ENCODE measurements around the gene TRUB2.
"Not testable (repeated sequence)": the region's sequence is repeated elsewhere in the genome, so short reads cannot be mapped to it uniquely, and the experiment has no call there.

The TRUB2 gene

DNA sequence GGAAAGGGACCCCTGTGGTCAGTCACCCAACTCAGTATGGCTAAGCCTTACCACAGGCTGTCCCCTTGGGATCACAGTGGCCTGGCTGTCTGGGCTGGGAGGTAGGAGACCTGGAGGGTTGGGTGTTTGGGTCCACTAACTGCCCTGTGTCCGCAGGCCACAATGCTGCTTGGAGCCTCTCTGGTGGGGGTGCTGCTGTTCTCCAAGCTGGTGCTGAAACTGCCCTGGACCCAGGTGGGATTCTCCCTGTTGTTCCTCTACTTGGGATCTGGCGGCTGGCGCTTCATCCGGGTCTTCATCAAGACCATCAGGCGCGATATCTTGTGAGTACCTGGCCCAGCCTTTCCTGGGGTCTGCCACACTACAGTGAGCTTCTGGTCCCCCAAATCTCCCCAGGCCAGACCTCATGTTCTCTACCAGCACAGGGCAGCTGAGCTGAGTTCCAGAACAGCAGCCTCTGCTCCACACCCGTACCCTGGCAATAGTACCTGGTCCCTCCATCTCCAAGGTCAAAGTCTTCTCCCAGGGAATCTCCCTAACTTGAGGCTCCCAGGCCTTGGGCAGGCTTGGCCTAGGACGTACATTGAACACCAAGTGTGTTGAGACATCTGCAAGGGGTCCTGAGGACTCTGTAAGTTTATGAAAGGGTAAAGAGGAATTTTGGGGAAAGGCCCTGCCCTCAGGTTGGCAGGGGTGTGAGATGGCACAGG, 20.9 kb upstream of the TRUB2 start:
- H3K4me3 ChIP-seq = no peak overlapping the region
- peaks cover 10% of the 10 kb centered on the region for H3K4me1 ChIP-seq
- H3K27ac ChIP-seq = no peak overlapping the region
- H3K9ac ChIP-seq = no peak overlapping the region
- peaks cover 62% of the 10 kb centered on the region for H3K36me3 ChIP-seq
- no peak for TF ChIP-seq Cebpa-rat (IDR thresholded peaks at IDR 0.05)
- H4K20me1 ChIP-seq = no peaks in the 10 kb centered on the region
- H3K9me3 ChIP-seq = no peaks in the 10 kb centered on the region
- H3K4me2 ChIP-seq = no peak overlapping the region
- no peaks in the 10 kb centered on the region for H3K27me3 ChIP-seq

DNA sequence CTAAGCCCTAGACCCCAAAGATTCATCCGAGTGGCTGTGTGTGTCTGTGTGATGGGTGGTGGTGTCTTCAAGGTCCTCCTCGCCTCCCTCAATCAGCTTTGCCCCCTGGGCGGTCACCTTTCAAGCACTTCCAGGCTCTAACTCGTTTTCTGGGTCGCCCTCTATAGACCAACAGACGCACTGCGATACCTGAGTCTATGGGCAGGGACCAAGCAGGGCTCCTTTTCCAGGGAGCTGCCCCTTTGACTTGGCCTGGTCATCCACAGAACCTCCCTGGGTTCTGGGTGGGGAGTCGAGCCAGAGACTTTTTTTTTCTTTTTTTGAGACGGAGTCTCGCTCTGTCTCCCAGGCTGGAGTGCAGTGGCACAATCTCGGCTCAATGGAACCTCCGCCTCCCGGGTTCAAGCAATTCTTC, 19.2 kb upstream of the TRUB2 start:
- H3K9me3 ChIP-seq = no peaks in the 10 kb centered on the region
- peaks cover 45% of the 10 kb centered on the region for H3K36me3 ChIP-seq
- peaks cover 10% of the 10 kb centered on the region for H3K4me1 ChIP-seq
- peak overlapping the region; percentile 57; the same call in 1 of the 2 replicates for H3K27ac ChIP-seq
- peak overlapping the region; percentile 93 for H3K4me2 ChIP-seq
- H3K27me3 ChIP-seq = no peaks in the 10 kb centered on the region
- no peaks in the 10 kb centered on the region for H4K20me1 ChIP-seq
- H3K4me3 ChIP-seq = peak overlapping the region; percentile 75
- peak overlapping the region; percentile 80; the same call in 1 of the 2 replicates for H3K9ac ChIP-seq
- no peak for TF ChIP-seq Cebpa-rat (IDR thresholded peaks at IDR 0.05)

DNA sequence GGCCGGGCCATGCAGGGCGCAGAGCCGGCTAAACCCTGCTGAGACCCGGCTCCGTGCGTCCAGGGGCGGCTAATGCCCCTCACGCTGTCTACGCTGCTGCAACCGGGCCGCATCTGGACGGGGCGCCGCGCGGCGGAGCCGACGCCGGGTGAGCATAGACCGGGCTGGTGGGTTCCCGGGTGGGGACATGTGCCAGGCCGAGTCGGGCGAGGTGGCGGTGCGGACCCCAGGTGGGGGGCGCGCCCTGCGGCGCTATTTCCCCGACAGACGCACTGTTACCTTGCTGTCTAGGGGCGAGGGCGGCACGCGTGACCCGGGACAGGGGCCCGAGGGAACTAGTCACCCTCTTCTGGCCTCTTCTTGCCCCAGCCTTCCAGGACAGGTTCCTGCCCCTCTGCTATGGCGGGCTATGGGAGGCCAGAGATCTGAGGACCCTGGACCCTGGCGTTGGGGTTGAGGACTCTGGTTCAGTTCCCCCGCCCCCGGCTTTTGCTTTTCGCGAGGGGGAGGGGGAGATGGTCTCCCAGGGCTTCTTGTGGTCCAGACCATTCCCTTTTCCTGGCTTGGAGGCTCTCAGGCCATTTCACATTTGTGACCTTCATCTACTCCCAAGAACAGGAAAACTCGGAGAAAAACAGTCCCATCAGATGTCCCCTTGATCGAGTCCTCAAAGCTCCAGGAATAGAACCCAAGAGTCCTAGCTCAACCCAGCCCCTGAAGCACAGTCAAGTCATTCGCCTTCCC, 18.6 kb upstream of the TRUB2 start:
- H3K4me3 ChIP-seq = peak overlapping the region; percentile 75
- H3K27me3 ChIP-seq = no peaks in the 10 kb centered on the region
- TF ChIP-seq Cebpa-rat (IDR thresholded peaks at IDR 0.05) = no peak
- no peaks in the 10 kb centered on the region for H3K9me3 ChIP-seq
- no peaks in the 10 kb centered on the region for H4K20me1 ChIP-seq
- H3K4me2 ChIP-seq = peak overlapping the region; percentile 93
- H3K36me3 ChIP-seq = peaks cover 39% of the 10 kb centered on the region
- peak overlapping the region; percentile 57; the same call in 1 of the 2 replicates for H3K27ac ChIP-seq
- H3K4me1 ChIP-seq = peaks cover 10% of the 10 kb centered on the region
- H3K9ac ChIP-seq = peak overlapping the region; percentile 80

DNA sequence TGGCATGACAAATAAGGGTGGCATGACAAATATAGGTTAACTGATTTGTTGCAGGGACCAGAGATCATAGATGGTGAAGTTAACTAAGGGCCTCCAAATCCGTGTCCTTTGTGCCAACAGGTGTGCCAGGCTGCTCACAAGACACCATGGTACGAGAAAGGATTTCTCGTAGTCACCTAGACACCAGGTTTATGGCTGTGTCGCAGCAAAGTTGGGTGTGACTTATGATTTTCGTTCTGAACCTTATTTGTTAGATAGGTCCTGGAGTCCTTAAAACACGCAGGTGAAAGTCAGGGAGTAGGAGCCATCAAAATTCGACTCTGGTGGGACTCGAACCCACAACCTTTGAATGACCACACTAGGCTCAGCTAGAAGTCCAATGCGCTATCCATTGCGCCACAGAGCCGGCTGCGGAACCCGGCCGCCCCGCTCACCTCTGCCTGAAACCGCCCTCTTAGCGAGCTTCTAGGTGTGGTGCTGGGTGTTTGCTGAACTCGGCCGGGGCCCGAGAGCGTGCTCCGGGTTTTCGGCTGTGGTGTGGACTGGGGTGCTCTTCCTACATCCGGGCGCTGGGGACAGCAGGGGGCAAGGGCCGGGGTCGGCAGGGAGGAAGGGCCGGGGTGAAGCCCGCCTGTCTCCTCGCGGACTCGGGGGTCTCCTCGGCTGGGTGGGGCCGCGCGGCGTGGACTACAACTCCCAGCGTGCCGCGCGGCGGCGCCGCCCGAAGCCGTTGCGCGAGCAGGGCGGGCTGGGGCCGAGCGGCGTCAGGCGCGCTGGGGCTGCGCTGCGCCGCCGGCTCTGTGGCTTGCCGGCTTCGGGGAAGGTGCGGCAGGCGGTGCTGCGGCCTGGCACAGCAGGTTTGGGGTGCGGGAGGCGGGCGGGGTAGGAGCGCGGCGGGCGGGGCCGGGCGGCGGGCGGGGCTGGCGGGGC, 17.8 kb upstream of the TRUB2 start, which contains the start of gene SLC27A4:
SLC27A4 (plus strand) TSS at position 767 of the 930 bp plus-strand sequence. CDS start 2,606 bp downstream, outside the sequence.
- H3K4me2 ChIP-seq = peak within 1 kb of the TSS; percentile 93
- no peaks in the 10 kb centered on the region for H3K9me3 ChIP-seq
- peaks cover 31% of the 10 kb centered on the region for H3K36me3 ChIP-seq
- no peaks in the 10 kb centered on the region for H3K27me3 ChIP-seq
- no peak for TF ChIP-seq Cebpa-rat (IDR thresholded peaks at IDR 0.05)
- no peaks in the 10 kb centered on the region for H4K20me1 ChIP-seq
- H3K4me3 ChIP-seq = peak within 1 kb of the TSS; percentile 75
- peak within 1 kb of the TSS; percentile 80 for H3K9ac ChIP-seq
- H3K27ac ChIP-seq = peak within 1 kb of the TSS; percentile 57; the same call in 1 of the 2 replicates
- peaks cover 10% of the 10 kb centered on the region for H3K4me1 ChIP-seq

DNA sequence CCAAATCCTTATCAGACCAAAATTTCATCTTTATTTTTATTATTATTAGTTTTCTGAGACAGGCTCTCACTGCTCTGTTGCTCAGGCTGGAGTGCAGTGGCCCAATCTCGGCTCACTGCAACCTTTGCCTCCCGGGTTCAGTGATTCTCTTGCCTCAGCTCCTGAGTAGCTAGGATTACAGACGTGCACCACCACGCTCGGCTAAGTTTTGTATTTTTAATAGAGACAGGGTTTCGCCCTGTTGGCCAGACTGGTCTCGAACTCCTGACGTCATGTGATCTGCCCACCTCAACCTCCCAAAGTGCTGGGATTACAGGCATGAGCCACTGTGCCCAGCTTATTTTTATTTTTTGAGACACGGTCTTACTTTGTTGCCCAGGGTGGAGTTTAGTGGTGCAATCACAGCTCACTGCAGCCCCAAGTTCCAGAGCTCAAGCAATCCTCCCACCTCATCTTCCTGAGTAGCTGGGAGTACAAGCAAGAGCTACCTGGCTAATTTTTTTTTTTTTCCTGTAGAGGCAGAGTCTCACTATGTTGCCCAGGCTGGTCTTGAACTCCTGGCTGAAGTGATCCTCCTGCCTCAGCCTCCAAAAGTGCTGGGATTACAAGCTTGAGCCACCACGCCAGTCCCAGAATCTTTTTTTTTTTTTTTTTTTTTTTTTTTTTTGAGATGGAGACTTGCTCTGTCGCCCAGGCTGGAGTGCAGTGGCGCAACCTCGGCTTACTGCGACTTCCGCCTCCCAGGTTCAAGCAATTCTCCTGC, 16.8 kb upstream of the TRUB2 start:
- Histone ChIP-seq H3K36me3 (peaks cover 21% of the 10 kb centered on the region), H3K4me1 (peaks cover 12% of the 10 kb centered on the region)
- H3K27me3 ChIP-seq, H3K4me2 ChIP-seq, H3K9ac ChIP-seq, H4K20me1 ChIP-seq, H3K4me3 ChIP-seq, H3K27ac ChIP-seq, H3K9me3 ChIP-seq: not testable (repeated sequence)

DNA sequence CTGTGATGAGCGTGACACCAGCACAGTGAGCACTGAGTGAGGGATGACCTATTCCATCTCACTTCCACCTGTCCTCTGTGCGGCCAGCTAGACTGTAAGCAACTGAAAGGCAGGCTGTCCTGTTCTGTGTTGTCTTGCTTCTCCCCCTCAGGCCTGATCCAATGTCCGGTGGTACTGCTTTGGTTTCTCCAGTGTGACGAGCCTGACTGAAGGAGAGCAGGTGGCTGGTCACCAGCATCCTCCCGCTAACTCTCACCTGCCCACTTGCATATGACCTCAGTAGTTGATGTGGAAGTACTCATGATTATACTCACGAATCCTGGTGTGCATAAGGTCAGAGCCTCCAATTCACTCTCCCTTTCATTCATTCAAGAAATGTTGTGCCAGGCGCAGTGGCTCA, 15.7 kb upstream of the TRUB2 start:
- peaks cover 10% of the 10 kb centered on the region for H3K36me3 ChIP-seq
- TF ChIP-seq Cebpa-rat (IDR thresholded peaks at IDR 0.05) = no peak
- H3K9ac ChIP-seq = no peak overlapping the region
- no peaks in the 10 kb centered on the region for H4K20me1 ChIP-seq
- H3K27ac ChIP-seq = no peak overlapping the region
- H3K4me2 ChIP-seq = no peak overlapping the region
- peaks cover 23% of the 10 kb centered on the region for H3K4me1 ChIP-seq
- H3K9me3 ChIP-seq = no peaks in the 10 kb centered on the region
- H3K27me3 ChIP-seq = no peaks in the 10 kb centered on the region
- H3K4me3 ChIP-seq = no peak overlapping the region

DNA sequence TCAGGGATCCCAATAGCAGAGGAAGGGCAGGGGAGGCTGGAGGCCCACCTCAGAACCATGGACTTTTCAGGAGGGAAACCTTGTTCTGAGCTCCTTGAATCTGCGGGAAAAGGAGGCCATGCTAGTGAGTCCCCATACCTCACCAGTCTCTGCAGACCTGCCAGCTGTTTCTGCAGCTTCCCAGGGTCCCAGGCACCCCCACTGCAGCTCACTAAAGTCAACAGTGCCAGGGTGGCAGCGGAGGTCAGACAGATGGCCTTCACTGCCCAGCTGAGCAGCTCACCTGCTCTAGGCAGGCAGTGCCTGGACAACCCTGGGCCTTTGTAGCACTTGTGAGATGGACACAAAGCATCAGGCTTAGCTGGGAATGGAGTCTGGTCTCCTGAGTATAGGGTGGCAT, 13.7 kb upstream of the TRUB2 start:
- Histone ChIP-seq H3K4me2 (no peak overlapping the region), H3K4me3 (no peak overlapping the region), H3K4me1 (peaks cover 32% of the 10 kb centered on the region), H3K9ac (no peak overlapping the region), H3K27me3 (no peaks in the 10 kb centered on the region), H3K36me3 (no peaks in the 10 kb centered on the region), H4K20me1 (no peaks in the 10 kb centered on the region), H3K9me3 (no peaks in the 10 kb centered on the region), H3K27ac (no peak overlapping the region)
- TF ChIP-seq Cebpa-rat (IDR thresholded peaks at IDR 0.05) = no peak

DNA sequence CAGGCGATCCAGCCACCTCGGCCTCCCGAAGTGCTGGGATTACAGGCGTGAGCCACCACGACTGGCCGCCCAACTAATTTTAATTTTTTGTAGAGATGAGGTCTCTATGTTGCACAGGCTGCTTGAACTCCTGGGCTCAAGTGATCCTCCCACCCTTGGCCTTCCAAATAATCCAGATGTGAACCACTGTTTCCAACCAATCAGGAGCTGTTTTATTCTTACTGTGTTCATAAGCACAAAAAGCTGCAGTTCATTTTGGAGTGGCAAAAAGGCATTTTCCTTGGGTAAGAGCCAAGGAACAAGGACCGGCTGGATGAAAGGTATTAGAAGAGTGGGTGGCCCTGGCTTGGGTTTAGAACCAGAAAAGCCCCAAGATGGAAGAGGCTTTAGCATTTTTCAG, 12.9 kb upstream of the TRUB2 start:
- no peaks in the 10 kb centered on the region for H3K36me3 ChIP-seq
- H3K4me2 ChIP-seq = no peak overlapping the region
- H3K27ac ChIP-seq = no peak overlapping the region
- TF ChIP-seq Cebpa-rat (IDR thresholded peaks at IDR 0.05) = no peak
- H3K9ac ChIP-seq = no peak overlapping the region
- H3K4me1 ChIP-seq = peaks cover 30% of the 10 kb centered on the region
- no peaks in the 10 kb centered on the region for H3K27me3 ChIP-seq
- no peaks in the 10 kb centered on the region for H3K9me3 ChIP-seq
- H3K4me3 ChIP-seq = no peak overlapping the region
- no peaks in the 10 kb centered on the region for H4K20me1 ChIP-seq

DNA sequence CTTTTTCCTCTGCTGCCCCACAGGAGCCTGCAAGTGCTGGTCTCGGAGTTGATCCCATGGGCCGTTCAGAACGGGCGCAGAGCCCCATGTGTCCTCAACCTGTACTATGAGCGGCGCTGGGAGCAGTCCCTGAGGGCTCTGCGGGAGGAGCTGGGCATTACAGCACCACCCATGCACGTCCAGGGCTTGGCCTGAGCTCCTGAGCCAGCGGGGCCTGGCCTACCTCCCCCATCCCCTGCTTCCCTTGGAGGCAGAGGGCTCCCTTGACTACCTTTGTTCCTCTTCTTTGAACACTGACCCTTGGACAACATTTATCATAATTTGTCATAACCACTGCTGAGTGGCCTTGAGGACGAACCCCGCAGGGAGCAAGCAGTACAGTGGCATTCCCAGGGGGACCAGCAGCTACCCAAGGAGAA, 11.2 kb upstream of the TRUB2 start:
- Histone ChIP-seq H3K4me1 (peaks cover 36% of the 10 kb centered on the region), H4K20me1 (no peaks in the 10 kb centered on the region), H3K27me3 (no peaks in the 10 kb centered on the region), H3K27ac (peak overlapping the region; percentile 67), H3K36me3 (peaks cover 14% of the 10 kb centered on the region; the same call in 1 of the 2 replicates), H3K9ac (peak overlapping the region; percentile 58), H3K9me3 (no peaks in the 10 kb centered on the region), H3K4me3 (peak overlapping the region; percentile 9; the same call in 1 of the 2 replicates), H3K4me2 (peak overlapping the region; percentile 76)
- TF ChIP-seq Cebpa-rat (IDR thresholded peaks at IDR 0.05) = no peak

All from BLaER1 (cell line).